Small intestine (tissue), 7 donors: ENCODE results near the gene ELMOD3. TPM values are rescaled to one million over a fixed set of nuclear protein-coding genes. Genes with fewer than 3 reads are reported as not detected.

ENCODE experiments used
- DNase-seq, 2 donors: peaks; one replicate each; pipeline versions ENCODE4 v3.0.0 to v3.0.0-alpha.2; 2013
- FAIRE-seq: peaks from 2 replicates; lab custom pipeline; 2012; peaks lifted over from hg19 to GRCh38; lab: Jason Lieb, UNC
- H3K27ac ChIP-seq, 3 donors: one replicate each; pipeline ENCODE4 v1.5.1; 2013; ENCODE audit warnings: low read length in 2 of 3, mild to moderate bottlenecking in 2 of 3, control low read depth in 1 of 3, inconsistent platforms in 1 of 3, low read depth in 1 of 3, moderate library complexity in 1 of 3
- H3K27me3 ChIP-seq, 3 donors: one replicate each; pipeline ENCODE4 v1.6.1; 2013; ENCODE audit warnings: low read length in 3 of 3, inconsistent platforms in 1 of 3; ENCODE audit not compliant: control insufficient read depth in 3 of 3, insufficient read depth in 3 of 3
- H3K36me3 ChIP-seq, 3 donors: one replicate each; pipeline ENCODE4 v1.6.1; 2013; ENCODE audit warnings: low read length in 3 of 3, inconsistent platforms in 1 of 3, low read depth in 1 of 3, mild to moderate bottlenecking in 1 of 3, moderate library complexity in 1 of 3; ENCODE audit not compliant: control insufficient read depth in 3 of 3, insufficient read depth in 2 of 3
- H3K4me1 ChIP-seq, 3 donors: one replicate each; pipeline ENCODE4 v1.6.1; 2013; ENCODE audit warnings: low read length in 2 of 3, inconsistent platforms in 1 of 3, low read depth in 1 of 3, mild to moderate bottlenecking in 1 of 3, moderate library complexity in 1 of 3; ENCODE audit not compliant: control insufficient read depth in 3 of 3, insufficient read depth in 2 of 3
- H3K4me3 ChIP-seq, 3 donors: one replicate each; pipeline ENCODE4 v1.5.1; 2013; ENCODE audit warnings: low read length in 3 of 3, control low read depth in 1 of 3, inconsistent platforms in 1 of 3, low read depth in 1 of 3, mild to moderate bottlenecking in 1 of 3, moderate library complexity in 1 of 3
- H3K9me3 ChIP-seq, 2 donors: one replicate each; pipeline ENCODE4 v1.6.1; 2013; ENCODE audit warnings: low read depth in 1 of 2, low read length in 1 of 2; ENCODE audit not compliant: control insufficient read depth in 2 of 2, insufficient read depth in 1 of 2
- WGBS, 3 donors: extraction: QIAGEN DNeasy Blood & Tissue Kit; methylation state at CpG; one replicate each; pipeline ENCODE4 v1.1.7; 2013; 5-methylcytosine and 5-hydroxymethylcytosine counted together
- polyA plus RNA-seq, 4 donors: library from polyadenylated mRNA; stranded (reverse) in 3 of 4; unstranded in 1 of 4; fragments of 200-250 nt in 3 of 4; fragments of 120-200 nt in 1 of 4; gene quantifications; one replicate each; pipeline versions ENCODE4 v1.2.1 to v1.2.3, GENCODE V29; 2013
- donor health status: healthy with polysubstance abuse.
- donor health status: control.
- donor health status: control.
- donor health status: Bipolar disorder and iron deficiency.
- donor health status: healthy.

ELMOD3 gene
- polyA plus RNA-seq, 4 donors, result 16.1 to 36.9 (median 22.5) TPM

DNA sequence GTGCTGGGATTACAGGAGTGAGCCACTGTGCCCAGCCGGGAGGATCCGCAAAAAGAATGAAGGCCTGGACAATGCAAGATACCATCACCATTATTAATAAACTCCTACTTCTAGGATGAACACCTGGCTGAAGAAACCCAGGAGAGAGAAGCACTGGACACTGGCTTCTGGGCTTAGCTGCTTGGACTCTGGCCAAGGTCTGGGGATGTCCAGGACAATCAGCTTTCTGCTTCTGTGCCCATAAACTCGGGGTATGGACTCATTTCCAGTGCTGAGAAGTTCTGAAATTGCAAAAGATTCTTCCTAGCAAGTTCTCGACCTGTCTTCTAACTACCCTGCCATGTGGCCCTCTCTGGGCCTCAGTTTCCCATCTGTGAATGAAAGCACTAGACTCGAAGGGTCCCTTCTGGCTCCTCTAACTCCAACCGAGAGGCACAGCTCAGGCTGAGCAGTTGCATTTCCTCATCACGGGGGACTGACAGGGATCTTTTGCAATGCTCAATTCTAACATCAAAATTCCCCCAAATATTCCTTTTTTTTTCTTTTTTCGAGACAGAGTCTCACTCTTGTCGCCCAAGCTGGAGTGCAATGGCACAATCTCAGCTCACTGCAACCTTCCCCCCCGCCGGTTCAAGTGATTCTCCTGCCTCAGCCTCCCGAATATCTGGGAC, 61.5 kb downstream of the ELMOD3 start:
- Histone ChIP-seq H3K27me3 (no peaks in the 10 kb centered on the region), H3K27ac (no peak overlapping the region)
- FAIRE-seq, result no peak

DNA sequence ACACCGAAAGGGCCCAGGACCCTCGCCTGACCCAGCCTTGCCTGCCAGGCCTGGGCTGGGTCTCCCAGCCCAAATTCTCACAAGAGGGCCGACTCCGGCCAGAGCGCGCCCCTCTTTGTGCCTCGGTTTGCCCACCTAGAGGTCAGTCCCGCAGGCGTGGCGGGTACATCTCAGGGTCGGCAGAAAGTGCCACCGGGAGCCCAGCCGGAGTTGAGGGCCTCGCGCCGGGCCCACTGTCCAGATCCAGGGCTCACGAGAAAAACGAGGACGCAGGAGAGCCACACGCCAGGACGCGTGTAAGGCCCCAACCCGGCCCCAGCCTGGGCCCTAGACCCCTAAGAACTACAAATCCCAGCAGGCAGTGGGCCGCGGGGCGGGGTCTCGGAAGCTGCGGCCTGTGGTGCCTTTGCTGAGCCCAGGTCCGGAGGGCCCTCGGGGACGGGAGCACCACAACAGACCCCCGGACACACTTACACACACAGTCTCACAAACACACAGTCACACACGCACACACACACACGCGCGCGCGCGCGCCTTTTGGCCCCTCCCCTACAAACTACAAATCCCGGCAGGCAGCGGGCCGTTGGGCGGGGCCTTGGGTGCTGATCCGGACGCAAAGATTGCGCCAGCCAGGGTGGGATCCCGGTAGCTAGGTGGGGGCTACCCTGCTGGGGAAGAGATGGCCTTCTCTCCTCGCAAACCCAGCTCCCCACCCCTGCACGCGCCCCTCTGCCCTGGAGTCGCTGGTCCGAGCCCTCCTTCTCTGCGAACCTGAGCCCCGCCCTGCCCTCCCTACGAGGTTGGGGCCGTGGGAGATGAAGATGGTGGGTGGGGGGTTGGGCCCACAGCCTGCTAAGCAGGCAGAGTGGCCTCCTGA, 63.8 kb downstream of the ELMOD3 start, which contains the start of gene SH2D6:
Gene SH2D6 (plus strand): TSS at position 583 of the 877 bp plus-strand sequence. CDS start 10,752 bp downstream, outside the sequence.
- FAIRE-seq (no peak), DNase-seq (peak; percentile 81 to 95)
- Histone ChIP-seq H3K4me3 (peak within 1 kb of the TSS; percentile 56 to 80 (median 72)), H3K27ac (peak within 1 kb of the TSS; percentile 80 to 93 (median 90)), H3K9me3 (no peaks in the 10 kb centered on the region), H3K4me1 (peaks cover 5 to 63% (median 7%) of the 10 kb centered on the region in 3 donors), H3K27me3 (no peaks in the 10 kb centered on the region), H3K36me3 (no peaks in the 10 kb centered on the region)
- 17 to 19% (median 17%) methylated on average over 48 to 57 of the region's 57 CpGs for WGBS, 3 donors

More for the DNA sequence above, 61.5 kb downstream of the ELMOD3 start:
- peaks cover 3 to 55% (median 6%) of the 10 kb centered on the region in 3 donors for H3K4me1 ChIP-seq
- WGBS, 3 donors, result 85 to 90% (median 89%) methylated on average over 12 of the region's 12 CpGs
- no peaks in the 10 kb centered on the region for H3K9me3 ChIP-seq
- no peak for DNase-seq
- H3K4me3 ChIP-seq, result no peak overlapping the region
- no peaks in the 10 kb centered on the region for H3K36me3 ChIP-seq

DNA sequence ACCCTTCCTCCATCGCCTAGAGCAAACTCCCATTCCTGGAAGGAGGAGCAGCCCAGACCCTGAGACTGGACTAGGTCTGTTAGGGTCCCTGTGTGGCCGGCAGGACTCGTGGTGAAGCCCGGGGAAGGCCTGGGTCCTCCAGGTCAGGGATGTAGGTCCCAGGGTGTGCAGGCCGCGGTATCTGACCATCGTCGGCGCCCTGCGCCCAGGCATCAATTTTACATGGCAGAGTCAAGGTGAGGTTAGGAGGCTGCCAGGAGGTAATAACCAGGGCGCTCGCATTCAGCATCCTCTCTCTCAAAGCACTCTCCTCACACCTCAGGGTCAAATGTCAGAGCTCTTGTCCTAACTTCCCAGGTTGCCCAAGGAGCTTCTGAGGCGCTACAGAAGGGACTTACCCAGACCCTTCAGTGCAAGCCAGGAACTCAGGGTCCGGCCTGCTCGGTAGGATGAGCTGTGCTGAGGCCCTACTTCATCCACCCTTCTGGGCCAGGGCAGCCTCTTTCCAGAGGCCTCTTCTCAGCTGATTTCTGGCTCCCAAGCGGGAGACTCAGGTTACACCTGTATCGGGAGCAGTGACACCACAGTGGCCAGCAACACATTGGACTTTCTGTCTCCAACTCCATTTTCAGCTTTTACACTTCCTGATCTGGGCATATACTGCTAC, 64.6 kb downstream of the ELMOD3 start:
- Histone ChIP-seq H3K9me3 (no peaks in the 10 kb centered on the region), H3K4me3 (peak overlapping the region; percentile 56 to 80 (median 72)), H3K27ac (peak overlapping the region; percentile 80 to 93 (median 90)), H3K27me3 (no peaks in the 10 kb centered on the region), H3K36me3 (no peaks in the 10 kb centered on the region), H3K4me1 (peaks cover 5 to 57% (median 7%) of the 10 kb centered on the region in 3 donors)
- FAIRE-seq (no peak), DNase-seq (peak in 1 of 2 donors; percentile 46)
- 33 to 59% (median 51%) methylated on average over 17 of the region's 17 CpGs for WGBS, 3 donors

GRCh38 chr2:85420536-85421259, 66.1 kb downstream of the ELMOD3 start:
- Histone ChIP-seq H3K4me3 (no peak overlapping the region), H3K27me3 (no peaks in the 10 kb centered on the region), H3K36me3 (no peaks in the 10 kb centered on the region), H3K4me1 (peaks cover 5 to 43% (median 7%) of the 10 kb centered on the region in 3 donors), H3K9me3 (no peaks in the 10 kb centered on the region), H3K27ac (peak overlapping the region; percentile 77 to 94 (median 90))
- DNase-seq (peak; percentile 79 to 92), FAIRE-seq (no peak)
- WGBS, 3 donors, result 22 to 30% (median 26%) methylated on average over 20 to 22 of the region's 22 CpGs

DNA sequence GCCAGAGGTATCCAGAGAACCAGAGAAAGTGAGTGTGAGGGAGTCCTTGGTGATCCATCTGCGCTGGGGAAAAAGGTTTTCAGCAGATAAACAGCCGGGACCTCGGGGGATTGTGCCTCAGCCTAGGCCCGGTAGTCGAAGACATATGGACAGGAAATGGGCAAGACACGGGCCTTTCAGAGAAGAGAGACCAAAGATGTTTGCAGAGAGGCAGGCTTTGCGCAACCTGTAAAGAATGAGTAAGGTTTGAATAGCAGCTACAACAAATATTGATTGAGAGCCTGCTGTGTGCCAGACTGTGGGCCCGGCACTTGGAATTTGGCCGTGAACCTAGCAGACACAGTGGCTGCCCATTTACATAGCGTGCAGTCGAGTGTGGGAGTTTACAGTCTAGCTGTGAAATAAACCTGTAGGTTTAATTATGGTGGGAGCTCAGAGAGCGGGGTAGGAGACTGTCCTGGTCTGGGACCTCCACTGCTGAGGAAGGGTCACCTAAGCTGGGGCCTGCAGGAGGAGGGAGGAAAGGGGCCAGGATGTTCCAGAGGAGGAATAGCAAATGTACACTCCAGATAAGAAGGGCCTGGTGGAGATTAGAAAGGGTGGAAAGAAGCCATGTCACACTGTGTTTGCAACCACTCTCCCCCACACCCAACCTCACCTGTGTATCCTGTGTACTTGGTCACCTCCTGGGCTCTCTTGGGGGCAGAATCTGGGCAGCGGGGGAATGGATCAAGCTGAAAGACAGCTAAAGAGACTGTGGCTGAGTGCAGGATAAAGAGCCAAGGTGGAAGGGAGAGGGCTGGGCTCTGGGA, 66.9 kb downstream of the ELMOD3 start:
- no peak overlapping the region for H3K4me3 ChIP-seq
- DNase-seq (peak; percentile 79 to 88), FAIRE-seq (no peak)
- no peaks in the 10 kb centered on the region for H3K27me3 ChIP-seq
- 49 to 58% (median 56%) methylated on average over 13 of the region's 13 CpGs for WGBS, 3 donors
- peak overlapping the region; percentile 77 to 94 (median 90) for H3K27ac ChIP-seq
- no peaks in the 10 kb centered on the region for H3K9me3 ChIP-seq
- H3K36me3 ChIP-seq, result no peaks in the 10 kb centered on the region
- peaks cover 5 to 43% (median 7%) of the 10 kb centered on the region in 3 donors for H3K4me1 ChIP-seq

DNA sequence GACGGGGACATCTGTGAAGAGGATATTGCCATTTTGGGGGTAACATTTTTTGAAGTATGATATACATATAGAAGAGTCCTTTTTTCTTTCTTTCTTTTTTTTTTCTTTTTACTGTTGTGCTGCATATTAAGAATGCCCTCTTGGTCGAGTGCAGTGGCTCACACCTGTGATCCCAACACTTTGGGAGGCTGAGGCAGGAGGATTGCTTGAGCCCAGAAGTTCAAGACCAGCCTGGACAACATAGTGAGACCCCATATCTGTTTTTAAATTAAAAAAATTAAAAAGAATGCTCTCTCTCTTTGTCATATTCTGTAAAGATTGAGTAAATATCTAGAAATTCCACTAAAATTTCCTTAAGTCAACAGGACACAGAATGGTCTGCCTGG, 67.5 kb downstream of the ELMOD3 start:
- Histone ChIP-seq H3K36me3 (no peaks in the 10 kb centered on the region), H3K4me3 (no peak overlapping the region), H3K27me3 (no peaks in the 10 kb centered on the region), H3K27ac (peak overlapping the region; percentile 77 to 94 (median 90)), H3K9me3 (no peaks in the 10 kb centered on the region), H3K4me1 (peaks cover 5 to 43% (median 7%) of the 10 kb centered on the region in 3 donors)
- 80 to 83% (median 83%) methylated on average over 2 of the region's 2 CpGs for WGBS, 3 donors
- no peak for FAIRE-seq
- no peak for DNase-seq

DNA sequence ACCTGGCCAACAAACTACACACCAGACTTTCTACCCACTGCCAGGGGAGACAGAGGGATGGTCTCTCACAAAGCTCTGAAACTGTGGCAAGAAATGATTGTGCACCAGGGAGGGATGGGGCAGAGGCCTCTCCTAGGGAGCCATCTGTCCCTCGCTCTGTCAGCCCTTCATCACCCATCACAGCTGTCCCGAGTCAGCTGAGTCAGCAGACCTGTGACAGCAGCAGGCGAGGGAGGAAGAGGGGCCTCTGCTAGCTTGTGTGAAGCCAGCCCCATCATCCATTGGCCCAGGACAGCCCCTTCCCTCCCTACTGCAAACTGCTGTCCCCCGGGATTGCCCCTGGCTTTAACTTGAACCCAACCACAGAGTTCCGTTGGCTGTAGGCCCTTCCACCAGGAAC, 69.0 kb downstream of the ELMOD3 start:
- H3K27me3 ChIP-seq, result no peaks in the 10 kb centered on the region
- H3K4me3 ChIP-seq, result no peak overlapping the region
- H3K27ac ChIP-seq, result no peak overlapping the region
- no peaks in the 10 kb centered on the region for H3K9me3 ChIP-seq
- WGBS, 3 donors, result 79 to 86% (median 83%) methylated on average over 5 of the region's 5 CpGs
- no peak for FAIRE-seq
- no peaks in the 10 kb centered on the region for H3K36me3 ChIP-seq
- peaks cover 5 to 42% (median 10%) of the 10 kb centered on the region in 3 donors for H3K4me1 ChIP-seq
- DNase-seq, result no peak
